Trophoblast cell (in vitro differentiated cells and primary cell): ENCODE measurements around the gene ASAH2. TPM values are rescaled to one million over a fixed set of nuclear protein-coding genes. Genes with fewer than 3 reads are reported as not detected.
A peak's percentile ranks its signal among the peaks of the same experiment; 100 is the strongest.

Experiments used
- DNase-seq, 2 donors: peaks; one replicate each; pipeline ENCODE4 v3.0.0-alpha.2; 2016
- H2AFZ ChIP-seq: 2 replicates; pipeline ENCODE4 v1.6.1; 2013; ENCODE audit warnings: low read length, moderate library complexity, mild to moderate bottlenecking; ENCODE audit not compliant: insufficient read depth, poor library complexity
- H2AK5ac ChIP-seq: 2 replicates; pipeline ENCODE4 v1.6.1; 2013; ENCODE audit warnings: mild to moderate bottlenecking, low read length
- H2BK120ac ChIP-seq: 2 replicates; pipeline ENCODE4 v1.6.1; 2013; ENCODE audit warnings: low read length, mild to moderate bottlenecking, moderate library complexity; ENCODE audit not compliant: insufficient read depth, poor library complexity
- H2BK12ac ChIP-seq: 2 replicates; pipeline ENCODE4 v1.6.1; 2013; ENCODE audit warnings: mild to moderate bottlenecking, low read length, moderate library complexity
- H2BK5ac ChIP-seq: 2 replicates; pipeline ENCODE4 v1.6.1; 2013; ENCODE audit warnings: low read length, low read depth, moderate library complexity, mild to moderate bottlenecking; ENCODE audit not compliant: poor library complexity
- H3K14ac ChIP-seq: 2 replicates; pipeline ENCODE4 v1.6.1; 2013; ENCODE audit warnings: mild to moderate bottlenecking, low read length
- H3K18ac ChIP-seq: 2 replicates; pipeline ENCODE4 v1.6.1; 2013; ENCODE audit warnings: mild to moderate bottlenecking, low read length
- H3K23ac ChIP-seq: 2 replicates; pipeline ENCODE4 v1.6.1; 2013; ENCODE audit warnings: low read length
- H3K27ac ChIP-seq: 2 replicates; pipeline ENCODE4 v1.5.1; 2013; ENCODE audit warnings: low read depth, mild to moderate bottlenecking, inconsistent platforms, low read length, moderate library complexity
- H3K27me3 ChIP-seq: 2 replicates; pipeline ENCODE4 v1.6.1; 2013; ENCODE audit warnings: inconsistent platforms, mild to moderate bottlenecking, low read length, moderate library complexity; ENCODE audit not compliant: insufficient read depth
- H3K36me3 ChIP-seq, 2 experiments: 1 replicate in 1 of 2; 2 replicates in 1 of 2; pipeline ENCODE4 v1.6.1; 2013; ENCODE audit warnings: low read length in 2 of 2, mild to moderate bottlenecking in 2 of 2, moderate library complexity in 1 of 2; ENCODE audit not compliant: insufficient read depth in 2 of 2, control insufficient read depth in 1 of 2
- H3K4ac ChIP-seq: 2 replicates; pipeline ENCODE4 v1.6.1; 2013; ENCODE audit warnings: low read depth, mild to moderate bottlenecking, low read length, moderate library complexity
- H3K4me1 ChIP-seq, 2 experiments: 1 replicate in 1 of 2; 2 replicates in 1 of 2; pipeline ENCODE4 v1.6.1; 2013; ENCODE audit warnings: low read length in 2 of 2, mild to moderate bottlenecking in 2 of 2, moderate library complexity in 1 of 2; ENCODE audit not compliant: insufficient read depth in 2 of 2, control insufficient read depth in 1 of 2
- H3K4me2 ChIP-seq: 2 replicates; pipeline ENCODE4 v1.6.1; 2013; ENCODE audit warnings: inconsistent platforms, mild to moderate bottlenecking, low read length, moderate library complexity
- H3K4me3 ChIP-seq: 2 replicates; pipeline ENCODE4 v1.5.1; 2013; ENCODE audit warnings: mild to moderate bottlenecking, low read depth, low read length, inconsistent platforms
- H3K79me1 ChIP-seq: one replicate; pipeline ENCODE4 v1.6.1; 2013; ENCODE audit warnings: low read length
- H3K79me2 ChIP-seq: 2 replicates; pipeline ENCODE4 v1.6.1; 2013; ENCODE audit warnings: low read length, mild to moderate bottlenecking; ENCODE audit not compliant: control insufficient read depth, insufficient read depth, poor library complexity
- H3K9ac ChIP-seq: 2 replicates; pipeline ENCODE4 v1.6.1; 2013; ENCODE audit warnings: mild to moderate bottlenecking, low read length
- H3K9me3 ChIP-seq: 2 replicates; pipeline ENCODE4 v1.6.1; 2013; ENCODE audit warnings: low read depth, mild to moderate bottlenecking, control low read depth, inconsistent platforms, low read length; ENCODE audit not compliant: insufficient read depth
- H4K12ac ChIP-seq: 2 replicates; pipeline ENCODE4 v1.6.1; 2013; ENCODE audit warnings: low read depth, mild to moderate bottlenecking, low read length, moderate library complexity
- H4K8ac ChIP-seq: 2 replicates; pipeline ENCODE4 v1.6.1; 2013; ENCODE audit warnings: low read depth, mild to moderate bottlenecking, low read length, moderate library complexity
- H4K91ac ChIP-seq: one replicate; pipeline ENCODE4 v1.6.1; 2013; ENCODE audit warnings: low read depth, mild to moderate bottlenecking, low read length, moderate library complexity
- WGBS: extraction: QIAGEN DNeasy Blood & Tissue Kit; methylation state at CpG from one replicate; pipeline ENCODE4 v1.1.7; 2013; ENCODE audit warnings: missing lambda C conversion rate; ENCODE audit not compliant: insufficient read length, insufficient coverage; ENCODE audit errors: extremely low coverage; 5-methylcytosine and 5-hydroxymethylcytosine counted together
- polyA plus RNA-seq: library from polyadenylated mRNA; stranded (reverse); fragments of 200-250 nt; gene quantifications from 2 replicates; pipeline ENCODE4 v1.2.3, GENCODE V29; 2013

Gene ASAH2
- 2.1 and 2.8 TPM in 2 replicates for polyA plus RNA-seq

DNA sequence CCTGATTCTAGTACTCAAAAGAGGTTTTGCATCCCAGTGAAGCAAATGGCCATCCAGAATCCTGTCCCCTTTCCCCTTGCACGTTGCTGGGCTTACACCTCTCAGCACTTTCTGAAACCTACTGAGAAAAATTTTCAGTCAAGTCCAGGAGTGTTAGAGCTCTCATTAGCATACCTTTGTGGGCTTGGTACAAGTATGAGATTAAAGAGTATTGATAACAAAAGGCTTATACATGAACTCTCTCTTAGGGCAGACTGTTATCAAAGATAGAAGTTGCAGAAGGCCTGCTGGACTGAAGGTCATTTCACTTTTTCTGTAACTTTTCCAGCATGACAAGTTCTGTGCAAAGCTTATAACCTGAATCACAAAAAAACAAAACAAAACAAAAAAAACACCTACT is at the start of gene ASAH2:
Gene ASAH2 (minus strand): TSS at position 123 of the 400 bp plus-strand sequence. CDS start 2,906 bp downstream, outside the sequence.
- H3K79me2 ChIP-seq: no peaks in the 10 kb centered on the region
- WGBS: no CpG with 5 or more reads among the region's 1 CpG

DNA sequence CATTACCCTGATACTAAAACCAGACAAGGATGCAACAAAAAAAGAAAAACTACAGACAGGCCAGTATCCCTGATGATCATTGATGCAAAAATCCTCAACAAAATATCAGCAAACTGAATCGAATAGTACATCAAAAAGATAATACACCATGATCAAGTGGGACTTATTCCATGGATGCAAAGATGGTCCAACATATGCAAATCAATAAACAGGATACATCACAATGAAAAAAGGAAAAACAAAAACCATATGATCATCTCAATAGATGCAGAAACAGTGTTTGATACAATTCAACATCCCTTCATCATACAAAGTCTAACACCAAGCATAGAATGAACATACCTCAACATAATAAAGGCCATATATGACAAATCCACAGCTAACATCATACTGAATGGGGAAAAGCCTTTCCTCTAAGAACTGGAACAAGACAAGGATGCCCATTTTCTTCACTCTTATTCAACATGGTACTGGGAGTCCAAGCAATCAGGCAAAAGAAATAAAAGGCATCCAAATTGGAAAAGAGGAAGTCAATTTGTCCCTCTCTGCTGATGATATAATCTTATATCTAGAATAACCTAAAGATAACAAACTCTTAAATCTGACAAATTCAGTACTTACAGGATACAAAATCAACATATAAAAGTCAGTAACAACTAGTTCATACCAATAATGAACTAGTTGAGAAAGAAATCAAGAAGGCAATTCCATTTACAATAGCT is 48.8 kb upstream of the ASAH2 start:
- Histone ChIP-seq H2AFZ (no peak overlapping the region), H3K9me3 (no peaks in the 10 kb centered on the region)
- WGBS: no CpG with 5 or more reads among the region's 1 CpG

More for the DNA sequence above, at the start of gene ASAH2:
- Histone ChIP-seq H2BK5ac (no peak within 1 kb of the TSS), H2BK12ac (no peak within 1 kb of the TSS), H4K12ac (no peak within 1 kb of the TSS), H3K27me3 (no peaks in the 10 kb centered on the region), H3K9me3 (no peaks in the 10 kb centered on the region), H4K91ac (no peak within 1 kb of the TSS), H3K79me1 (no peaks in the 10 kb centered on the region), H3K4me2 (no peak within 1 kb of the TSS), H2BK120ac (no peak within 1 kb of the TSS), H2AFZ (no peak within 1 kb of the TSS), H3K14ac (no peak within 1 kb of the TSS), H3K18ac (no peak within 1 kb of the TSS), H3K27ac (no peak within 1 kb of the TSS), H3K4me3 (no peak within 1 kb of the TSS), H3K23ac (no peak within 1 kb of the TSS), H3K4ac (no peak within 1 kb of the TSS), H3K36me3 (no peaks in the 10 kb centered on the region), H4K8ac (no peak within 1 kb of the TSS), H2AK5ac (no peak within 1 kb of the TSS), H3K4me1 (no peaks in the 10 kb centered on the region), H3K9ac (no peak within 1 kb of the TSS)
- DNase-seq: no peak

DNA sequence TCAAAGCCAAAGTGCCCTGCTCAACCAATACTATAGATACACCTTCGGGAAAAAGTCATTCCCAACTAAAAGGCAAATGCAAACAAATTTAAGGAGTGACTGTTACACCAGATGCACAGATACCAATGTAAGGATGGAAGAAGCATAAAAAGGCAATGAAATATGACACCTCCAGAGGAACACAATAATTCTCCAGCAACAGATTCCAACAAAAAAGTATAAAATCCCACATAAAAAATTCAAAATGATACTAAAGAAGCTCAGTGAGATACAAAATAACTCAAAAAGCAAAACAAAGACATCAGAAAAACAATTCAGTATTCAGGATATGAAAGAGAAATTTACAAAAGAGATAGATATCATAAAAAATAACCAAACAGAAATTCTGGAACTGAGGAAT is 44.1 kb upstream of the ASAH2 start:
- H3K4ac ChIP-seq: no peak overlapping the region
- no peaks in the 10 kb centered on the region for H3K27me3 ChIP-seq
- H3K36me3 ChIP-seq: no peaks in the 10 kb centered on the region
- no peak overlapping the region for H3K23ac ChIP-seq
- H3K9me3 ChIP-seq: no peaks in the 10 kb centered on the region
- no peak overlapping the region for H4K91ac ChIP-seq
- WGBS: no CpG with 5 or more reads among the region's 1 CpG
- H3K79me2 ChIP-seq: no peaks in the 10 kb centered on the region
- H2BK120ac ChIP-seq: no peak overlapping the region
- no peak overlapping the region for H2BK12ac ChIP-seq
- H3K14ac ChIP-seq: no peak overlapping the region
- no peak overlapping the region for H4K12ac ChIP-seq
- H3K18ac ChIP-seq: no peak overlapping the region
- H3K4me2 ChIP-seq: no peak overlapping the region
- no peak overlapping the region for H2AFZ ChIP-seq
- no peaks in the 10 kb centered on the region for H3K79me1 ChIP-seq
- H2BK5ac ChIP-seq: no peak overlapping the region
- no peaks in the 10 kb centered on the region for H3K4me1 ChIP-seq
- H3K27ac ChIP-seq: no peak overlapping the region
- no peak overlapping the region for H3K9ac ChIP-seq
- H2AK5ac ChIP-seq: no peak overlapping the region
- DNase-seq: no peak
- no peak overlapping the region for H4K8ac ChIP-seq
- no peak overlapping the region for H3K4me3 ChIP-seq

More for the DNA sequence above, 48.8 kb upstream of the ASAH2 start:
- H3K79me2 ChIP-seq: no peaks in the 10 kb centered on the region
- H3K27me3 ChIP-seq: no peaks in the 10 kb centered on the region
- H3K4me3 ChIP-seq: no peak overlapping the region
- H3K4ac ChIP-seq: no peak overlapping the region
- H3K4me1 ChIP-seq: no peaks in the 10 kb centered on the region
- no peak overlapping the region for H3K9ac ChIP-seq
- H3K14ac ChIP-seq: no peak overlapping the region
- no peaks in the 10 kb centered on the region for H3K36me3 ChIP-seq
- H2BK120ac ChIP-seq: no peak overlapping the region
- no peak overlapping the region for H4K8ac ChIP-seq
- no peak overlapping the region for H4K91ac ChIP-seq
- H2AK5ac ChIP-seq: no peak overlapping the region
- H2BK12ac ChIP-seq: no peak overlapping the region
- no peak overlapping the region for H3K4me2 ChIP-seq
- no peak overlapping the region for H4K12ac ChIP-seq
- no peak overlapping the region for H2BK5ac ChIP-seq
- H3K23ac ChIP-seq: no peak overlapping the region
- no peak overlapping the region for H3K18ac ChIP-seq
- H3K79me1 ChIP-seq: no peaks in the 10 kb centered on the region
- H3K27ac ChIP-seq: no peak overlapping the region
- no peak for DNase-seq

DNA sequence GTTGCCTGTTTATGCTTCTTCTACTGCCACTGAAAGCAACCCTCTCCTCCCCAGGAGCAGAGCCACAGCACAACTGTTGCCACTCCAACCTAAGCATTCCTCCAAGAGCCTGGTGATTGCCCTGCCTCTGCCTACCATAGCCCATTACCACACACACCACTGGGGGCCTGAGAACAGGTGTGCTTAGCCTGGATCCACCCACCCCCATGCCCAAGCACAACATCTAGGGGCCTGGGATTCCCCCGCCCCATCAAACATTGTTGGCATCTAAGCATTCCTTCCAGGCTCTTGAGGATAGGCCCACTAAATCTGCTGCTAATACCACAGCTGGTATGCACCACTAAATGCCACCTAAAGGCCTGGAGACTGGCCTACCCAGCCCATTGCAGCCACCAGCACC is 43.3 kb upstream of the ASAH2 start:
- Histone ChIP-seq H3K18ac (no peak overlapping the region), H4K12ac (no peak overlapping the region), H3K4me1 (no peaks in the 10 kb centered on the region), H3K4me2 (no peak overlapping the region), H3K27me3 (no peaks in the 10 kb centered on the region), H3K9ac (peak overlapping the region; percentile 53), H2AK5ac (no peak overlapping the region), H3K14ac (no peak overlapping the region), H2AFZ (no peak overlapping the region), H4K91ac (no peak overlapping the region), H3K79me1 (no peaks in the 10 kb centered on the region), H3K36me3 (no peaks in the 10 kb centered on the region), H3K79me2 (no peaks in the 10 kb centered on the region), H3K4ac (no peak overlapping the region), H3K9me3 (no peaks in the 10 kb centered on the region), H4K8ac (no peak overlapping the region), H3K27ac (no peak overlapping the region), H2BK5ac (no peak overlapping the region), H3K4me3 (no peak overlapping the region), H2BK120ac (no peak overlapping the region), H2BK12ac (no peak overlapping the region), H3K23ac (no peak overlapping the region)
- WGBS: no CpG with 5 or more reads among the region's 1 CpG
- no peak for DNase-seq
